ENCODE data around the gene OSBPL10.

GRCh38 chr3:32017286-32017685, 36.2 kb upstream of the OSBPL10 start:
- no peak for TF ChIP-seq EZH2 (IDR thresholded peaks at IDR 0.05; ENCODE audit: insufficient read depth, low read length)
- TF ChIP-seq CTCF (IDR thresholded peaks at IDR 0.05; ENCODE audit: insufficient read depth, low read depth, low read length): no peak

Measured in astrocyte (in vitro differentiated cells and primary cell).